HG03025 (cell line): ENCODE measurements around the gene OR52R1.
"Not testable (repeated sequence)": the region's sequence is repeated elsewhere in the genome, so short reads cannot be mapped to it uniquely, and the experiment has no call there.

Experiments used
- ATAC-seq: cut with Tn5 transposase; IDR thresholded peaks from one replicate; pipeline ENCODE4 v1.9.1; 2021; ENCODE audit warnings: mild to moderate bottlenecking, moderate library complexity; ENCODE audit not compliant: unreplicated experiment, low FRiP score

Gene OR52R1

GRCh38 chr11:4804280-4804679 lies at the start of gene OR52R1:
Gene OR52R1, minus strand, starts transcription at chr11:4804380. Its CDS starts 0 bp downstream, at chr11:4804380.
- no peak for ATAC-seq

GRCh38 chr11:4851033-4851432 lies 46.9 kb upstream of the OR52R1 start:
- ATAC-seq = no peak

GRCh38 chr11:4848908-4849532 lies 44.8 kb upstream of the OR52R1 start, which contains the start of gene OR51S1:
Gene OR51S1, minus strand, starts transcription at chr11:4849208. Its CDS starts 0 bp downstream, at chr11:4849208.
- ATAC-seq = no peak

- no peak for ATAC-seq
Measured at GRCh38 chr11:4839851-4840549, 35.8 kb upstream of the OR52R1 start.

- peak; percentile 70 for ATAC-seq
Measured at GRCh38 chr11:4830909-4831308, 26.7 kb upstream of the OR52R1 start.

GRCh38 chr11:4830346-4830745 lies 26.2 kb upstream of the OR52R1 start:
- no peak for ATAC-seq

GRCh38 chr11:4826425-4826824 lies 22.2 kb upstream of the OR52R1 start:
- no peak for ATAC-seq

- no peak for ATAC-seq
Measured at GRCh38 chr11:4825132-4825531, 21.0 kb upstream of the OR52R1 start.

GRCh38 chr11:4821021-4821420 lies 16.8 kb upstream of the OR52R1 start, which contains the start of gene OR51F2:
Gene OR51F2, plus strand, starts transcription at chr11:4821321. Its CDS starts 101 bp downstream, at chr11:4821422.
- ATAC-seq = no peak

GRCh38 chr11:4809246-4809645 lies 5.1 kb upstream of the OR52R1 start:
- no peak for ATAC-seq

GRCh38 chr11:4808476-4808875 lies 4.3 kb upstream of the OR52R1 start:
- ATAC-seq = no peak

- not testable (repeated sequence) for ATAC-seq
Measured at GRCh38 chr11:4801316-4801715, 2.9 kb downstream of the OR52R1 start.

- no peak for ATAC-seq
Measured at GRCh38 chr11:4798427-4799183, 5.6 kb downstream of the OR52R1 start.

GRCh38 chr11:4797206-4797605 lies 7.0 kb downstream of the OR52R1 start:
- ATAC-seq = no peak

- ATAC-seq = no peak
Measured at GRCh38 chr11:4782454-4782853, 21.7 kb downstream of the OR52R1 start.

GRCh38 chr11:4769838-4770237 lies 34.3 kb downstream of the OR52R1 start, which contains the start of gene OR51F1:
Gene OR51F1, minus strand, starts transcription at chr11:4769938. Its CDS starts 0 bp downstream, at chr11:4769938.
- ATAC-seq = no peak

- ATAC-seq = no peak
Measured at GRCh38 chr11:4768094-4768493, 36.1 kb downstream of the OR52R1 start.

GRCh38 chr11:4766420-4767043 lies 37.6 kb downstream of the OR52R1 start:
- ATAC-seq = no peak

- no peak for ATAC-seq
Measured at GRCh38 chr11:4763096-4763495, 41.1 kb downstream of the OR52R1 start.
